Liver (tissue), 3 donors: ENCODE data around the gene SCUBE3.

ENCODE experiments used
- FOXA1 ChIP-seq: IDR thresholded peaks from 2 replicates; pipeline ENCODE4 v1.6.1; 2016; ENCODE audit warnings: antibody characterized with exemption
- GABPA ChIP-seq, 2 donors: IDR thresholded peaks in 1 of 2; conservative IDR thresholded peaks in 1 of 2; 2 replicates each; pipeline ENCODE4 v1.6.1; 2016; ENCODE audit warnings: antibody characterized with exemption in 2 of 2, mild to moderate bottlenecking in 1 of 2, moderate library complexity in 1 of 2
- HNF4G ChIP-seq: IDR thresholded peaks from 2 replicates; pipeline ENCODE4 v1.6.1; 2016; ENCODE audit warnings: antibody characterized with exemption
- JUND ChIP-seq, 2 donors: IDR thresholded peaks; 2 replicates each; pipeline ENCODE4 v1.6.1; 2016; ENCODE audit warnings: antibody characterized with exemption in 2 of 2
- MAX ChIP-seq: IDR thresholded peaks from 2 replicates; pipeline ENCODE4 v1.6.1; 2016; ENCODE audit warnings: antibody characterized with exemption
- RAD21 ChIP-seq, 2 donors: IDR thresholded peaks; 2 replicates each; pipeline ENCODE4 v1.6.1; 2016; ENCODE audit warnings: antibody characterized with exemption in 2 of 2, mild to moderate bottlenecking in 2 of 2
- TF ChIP-seq, protein P1 (sequence below): fragments of 150-350 bp; IDR thresholded peaks from 2 replicates; pipeline ENCODE4 v1.5.1; 2017; ENCODE audit warnings: improper control_type of control experiment, low read depth, low read length; ENCODE audit not compliant: missing input control
- TF ChIP-seq, protein P2 (sequence below): IDR thresholded peaks from 2 replicates; pipeline ENCODE4 v1.6.1; 2016; ENCODE audit warnings: antibody characterized with exemption, mild to moderate bottlenecking
- donor health status: healthy.
- donor health status: healthy.

DNA sequence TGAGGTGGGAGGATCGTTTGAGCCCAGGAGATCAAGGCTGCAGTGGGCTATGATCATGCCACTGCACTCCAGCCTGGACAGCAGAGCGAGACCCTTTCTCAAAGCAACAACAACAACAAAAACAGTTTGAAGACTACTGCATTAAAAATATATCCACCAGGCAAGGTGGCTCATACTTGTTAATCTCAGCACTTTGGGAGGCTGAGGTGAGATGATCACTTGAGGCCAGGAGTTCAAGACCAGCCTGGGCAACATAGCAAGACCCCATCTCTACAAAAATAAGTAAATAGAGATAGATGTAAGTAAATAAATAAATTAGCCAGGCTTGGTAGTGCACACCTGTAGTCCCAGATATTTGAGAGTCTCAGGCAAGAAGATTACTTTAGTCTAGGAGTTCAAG is 58.2 kb downstream of the SCUBE3 start:
- TF ChIP-seq, protein P1, sequence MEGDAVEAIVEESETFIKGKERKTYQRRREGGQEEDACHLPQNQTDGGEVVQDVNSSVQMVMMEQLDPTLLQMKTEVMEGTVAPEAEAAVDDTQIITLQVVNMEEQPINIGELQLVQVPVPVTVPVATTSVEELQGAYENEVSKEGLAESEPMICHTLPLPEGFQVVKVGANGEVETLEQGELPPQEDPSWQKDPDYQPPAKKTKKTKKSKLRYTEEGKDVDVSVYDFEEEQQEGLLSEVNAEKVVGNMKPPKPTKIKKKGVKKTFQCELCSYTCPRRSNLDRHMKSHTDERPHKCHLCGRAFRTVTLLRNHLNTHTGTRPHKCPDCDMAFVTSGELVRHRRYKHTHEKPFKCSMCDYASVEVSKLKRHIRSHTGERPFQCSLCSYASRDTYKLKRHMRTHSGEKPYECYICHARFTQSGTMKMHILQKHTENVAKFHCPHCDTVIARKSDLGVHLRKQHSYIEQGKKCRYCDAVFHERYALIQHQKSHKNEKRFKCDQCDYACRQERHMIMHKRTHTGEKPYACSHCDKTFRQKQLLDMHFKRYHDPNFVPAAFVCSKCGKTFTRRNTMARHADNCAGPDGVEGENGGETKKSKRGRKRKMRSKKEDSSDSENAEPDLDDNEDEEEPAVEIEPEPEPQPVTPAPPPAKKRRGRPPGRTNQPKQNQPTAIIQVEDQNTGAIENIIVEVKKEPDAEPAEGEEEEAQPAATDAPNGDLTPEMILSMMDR, result no peak
- TF ChIP-seq HNF4G, result no peak
- TF ChIP-seq JUND (IDR thresholded peaks at IDR 0.05), result no peak
- no peak for TF ChIP-seq FOXA1
- no peak for TF ChIP-seq MAX
- TF ChIP-seq RAD21 (IDR thresholded peaks at IDR 0.05), result no peak
- TF ChIP-seq, protein P2, sequence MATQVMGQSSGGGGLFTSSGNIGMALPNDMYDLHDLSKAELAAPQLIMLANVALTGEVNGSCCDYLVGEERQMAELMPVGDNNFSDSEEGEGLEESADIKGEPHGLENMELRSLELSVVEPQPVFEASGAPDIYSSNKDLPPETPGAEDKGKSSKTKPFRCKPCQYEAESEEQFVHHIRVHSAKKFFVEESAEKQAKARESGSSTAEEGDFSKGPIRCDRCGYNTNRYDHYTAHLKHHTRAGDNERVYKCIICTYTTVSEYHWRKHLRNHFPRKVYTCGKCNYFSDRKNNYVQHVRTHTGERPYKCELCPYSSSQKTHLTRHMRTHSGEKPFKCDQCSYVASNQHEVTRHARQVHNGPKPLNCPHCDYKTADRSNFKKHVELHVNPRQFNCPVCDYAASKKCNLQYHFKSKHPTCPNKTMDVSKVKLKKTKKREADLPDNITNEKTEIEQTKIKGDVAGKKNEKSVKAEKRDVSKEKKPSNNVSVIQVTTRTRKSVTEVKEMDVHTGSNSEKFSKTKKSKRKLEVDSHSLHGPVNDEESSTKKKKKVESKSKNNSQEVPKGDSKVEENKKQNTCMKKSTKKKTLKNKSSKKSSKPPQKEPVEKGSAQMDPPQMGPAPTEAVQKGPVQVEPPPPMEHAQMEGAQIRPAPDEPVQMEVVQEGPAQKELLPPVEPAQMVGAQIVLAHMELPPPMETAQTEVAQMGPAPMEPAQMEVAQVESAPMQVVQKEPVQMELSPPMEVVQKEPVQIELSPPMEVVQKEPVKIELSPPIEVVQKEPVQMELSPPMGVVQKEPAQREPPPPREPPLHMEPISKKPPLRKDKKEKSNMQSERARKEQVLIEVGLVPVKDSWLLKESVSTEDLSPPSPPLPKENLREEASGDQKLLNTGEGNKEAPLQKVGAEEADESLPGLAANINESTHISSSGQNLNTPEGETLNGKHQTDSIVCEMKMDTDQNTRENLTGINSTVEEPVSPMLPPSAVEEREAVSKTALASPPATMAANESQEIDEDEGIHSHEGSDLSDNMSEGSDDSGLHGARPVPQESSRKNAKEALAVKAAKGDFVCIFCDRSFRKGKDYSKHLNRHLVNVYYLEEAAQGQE, result no peak
- no peak for TF ChIP-seq GABPA (IDR thresholded peaks at IDR 0.05 in 1 of 2, conservative IDR thresholded peaks at IDR 0.05 in 1 of 2)
